ENCODE results near the gene NAP1L2.
"Not testable (repeated sequence)": the region's sequence is repeated elsewhere in the genome, so short reads cannot be mapped to it uniquely, and the experiment has no call there.

Gene NAP1L2, protein sequence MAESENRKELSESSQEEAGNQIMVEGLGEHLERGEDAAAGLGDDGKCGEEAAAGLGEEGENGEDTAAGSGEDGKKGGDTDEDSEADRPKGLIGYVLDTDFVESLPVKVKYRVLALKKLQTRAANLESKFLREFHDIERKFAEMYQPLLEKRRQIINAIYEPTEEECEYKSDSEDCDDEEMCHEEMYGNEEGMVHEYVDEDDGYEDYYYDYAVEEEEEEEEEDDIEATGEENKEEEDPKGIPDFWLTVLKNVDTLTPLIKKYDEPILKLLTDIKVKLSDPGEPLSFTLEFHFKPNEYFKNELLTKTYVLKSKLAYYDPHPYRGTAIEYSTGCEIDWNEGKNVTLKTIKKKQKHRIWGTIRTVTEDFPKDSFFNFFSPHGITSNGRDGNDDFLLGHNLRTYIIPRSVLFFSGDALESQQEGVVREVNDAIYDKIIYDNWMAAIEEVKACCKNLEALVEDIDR

GRCh38 chrX:73214426-73215094 is at the start of gene NAP1L2:
Gene NAP1L2 (minus strand): TSS chrX:73214851. CDS start chrX:73214492, 359 bp downstream.
- FAIRE-seq = no peak

DNA sequence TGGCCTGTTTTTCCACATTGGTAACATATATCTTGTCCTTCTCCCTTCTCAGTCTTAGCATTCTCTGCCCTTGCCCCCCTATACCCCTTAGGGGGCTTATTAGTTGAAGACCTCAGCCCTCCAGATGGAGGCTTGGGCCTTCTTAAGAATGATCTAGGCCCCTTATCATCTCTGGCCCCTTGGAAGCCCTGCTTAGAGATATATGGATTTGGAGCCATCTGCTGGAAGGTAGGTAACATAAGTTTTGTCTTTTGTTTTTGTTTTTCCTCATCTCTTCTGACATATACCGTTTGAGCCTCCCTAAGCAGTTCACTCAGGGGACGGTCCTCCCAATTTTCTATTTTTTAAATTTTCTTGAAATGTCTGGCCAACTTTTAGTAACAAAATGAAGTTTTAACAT is 48.3 kb upstream of the NAP1L2 start:
- FAIRE-seq = peak; percentile 14

DNA sequence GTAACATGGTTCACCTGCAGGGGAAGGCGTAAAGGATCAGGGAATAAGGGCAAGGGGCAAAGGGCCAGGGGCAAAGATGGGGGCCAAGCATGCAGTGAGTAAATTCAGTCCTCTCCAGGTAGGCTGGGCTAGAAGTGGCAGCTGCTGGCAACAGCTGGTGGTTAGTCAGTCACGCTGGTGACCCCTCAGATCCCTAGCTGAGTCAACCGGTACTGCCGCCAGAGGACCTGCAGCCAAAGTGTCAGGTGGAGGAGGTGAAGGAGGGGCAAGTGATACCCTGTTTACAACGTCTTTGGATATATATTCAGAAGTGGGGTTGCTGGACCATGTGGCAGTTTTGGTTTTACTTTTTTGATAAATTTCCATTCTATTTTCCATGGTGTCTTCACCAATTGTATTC is 24.6 kb upstream of the NAP1L2 start:
- no peak for FAIRE-seq

DNA sequence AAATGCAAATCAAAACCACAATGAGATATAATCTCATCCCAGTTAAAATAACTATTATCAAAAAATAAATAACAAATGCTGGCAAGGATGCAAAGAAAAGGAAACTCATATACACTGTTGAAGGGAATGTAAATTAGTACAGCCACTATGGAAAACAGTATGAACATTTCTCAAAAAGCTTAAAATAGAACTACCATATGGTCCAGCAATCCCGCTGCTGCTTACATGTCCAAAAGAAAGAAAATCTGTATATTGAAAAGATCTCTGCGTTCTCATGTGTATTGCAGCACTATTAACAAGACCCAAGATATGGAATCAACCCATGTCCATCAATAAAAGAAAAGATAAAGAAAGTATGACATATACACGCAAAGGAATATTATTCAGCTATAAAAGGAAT is 3.0 kb upstream of the NAP1L2 start:
- no peak for FAIRE-seq

- no peak for FAIRE-seq
Observed at GRCh38 chrX:73215246-73215645, 595 bp upstream of the NAP1L2 start.

DNA sequence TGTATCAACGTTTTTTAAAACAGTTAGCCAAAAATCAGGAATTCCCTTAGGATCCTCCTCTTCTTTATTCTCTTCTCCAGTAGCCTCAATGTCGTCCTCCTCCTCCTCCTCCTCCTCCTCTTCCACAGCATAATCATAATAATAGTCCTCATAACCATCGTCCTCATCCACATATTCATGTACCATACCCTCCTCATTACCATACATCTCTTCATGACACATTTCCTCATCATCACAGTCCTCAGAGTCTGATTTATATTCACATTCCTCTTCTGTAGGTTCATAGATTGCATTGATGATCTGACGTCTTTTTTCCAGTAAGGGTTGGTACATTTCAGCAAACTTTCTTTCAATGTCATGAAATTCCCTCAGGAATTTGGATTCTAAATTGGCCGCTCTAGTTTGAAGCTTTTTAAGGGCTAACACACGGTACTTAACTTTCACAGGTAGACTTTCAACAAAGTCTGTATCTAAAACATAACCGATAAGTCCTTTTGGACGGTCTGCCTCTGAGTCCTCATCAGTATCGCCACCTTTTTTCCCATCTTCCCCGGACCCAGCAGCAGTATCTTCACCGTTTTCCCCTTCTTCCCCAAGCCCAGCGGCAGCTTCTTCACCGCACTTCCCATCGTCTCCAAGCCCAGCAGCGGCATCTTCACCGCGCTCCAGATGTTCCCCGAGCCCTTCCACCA is 771 bp downstream of the NAP1L2 start:
- FAIRE-seq = no peak

GRCh38 chrX:73206366-73206765 is 8.3 kb downstream of the NAP1L2 start:
- FAIRE-seq = no peak

DNA sequence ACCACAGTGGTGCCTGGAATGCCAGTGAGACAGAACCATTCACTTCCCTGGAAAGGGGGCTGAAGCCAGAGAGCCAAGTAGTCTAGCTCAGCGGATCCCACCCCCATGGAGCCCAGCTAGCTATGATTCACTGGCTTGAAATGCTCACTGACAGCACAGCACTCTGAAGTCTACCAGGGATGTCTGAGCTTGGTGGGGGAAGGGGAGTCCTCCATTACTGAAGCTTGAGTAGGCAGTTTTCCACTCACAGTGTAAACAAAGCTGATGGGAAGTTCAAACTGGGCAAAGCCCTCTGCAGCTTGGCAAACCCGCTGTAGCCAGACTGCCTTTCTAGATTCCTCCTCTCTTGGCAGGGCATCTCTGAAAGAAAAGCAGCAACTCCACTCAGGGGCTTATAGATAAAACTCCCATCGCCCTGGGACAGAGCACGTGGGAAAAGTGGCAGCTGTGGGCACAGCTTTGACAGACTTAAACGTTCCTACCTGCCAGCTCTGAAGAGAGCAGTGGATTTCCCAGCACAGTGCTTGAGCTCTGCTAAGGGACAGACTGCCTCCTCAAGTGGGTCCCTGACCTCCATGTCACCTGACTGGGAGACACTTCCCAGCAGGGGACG is 32.0 kb downstream of the NAP1L2 start:
- FAIRE-seq = no peak

GRCh38 chrX:73168945-73169344 is 45.7 kb downstream of the NAP1L2 start:
- not testable (repeated sequence) for FAIRE-seq

Measured in A204.1 (cell line).